Measurements from ENCODE around the gene PRR5L.

PRR5L gene

GRCh38 chr11:36380296-36381014 is 84.4 kb downstream of the PRR5L start:
- no peak for DNase-seq

DNA sequence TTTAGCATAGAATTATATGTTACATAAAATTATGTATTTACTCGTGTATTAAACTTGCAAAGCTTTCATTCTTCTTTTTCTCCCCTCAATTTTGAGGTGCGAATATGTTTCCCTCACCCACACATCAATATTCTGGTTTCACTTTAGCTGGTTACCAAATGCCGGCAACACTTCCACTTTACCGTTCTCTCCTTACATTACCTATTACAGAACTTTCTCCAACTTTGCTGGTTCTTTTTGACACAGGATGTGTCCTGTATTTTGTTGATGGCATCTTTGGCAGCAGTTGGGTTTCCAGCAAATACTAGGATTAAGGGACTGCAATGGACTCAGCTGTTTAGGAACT is 84.9 kb downstream of the PRR5L start:
- no peak for DNase-seq

DNA sequence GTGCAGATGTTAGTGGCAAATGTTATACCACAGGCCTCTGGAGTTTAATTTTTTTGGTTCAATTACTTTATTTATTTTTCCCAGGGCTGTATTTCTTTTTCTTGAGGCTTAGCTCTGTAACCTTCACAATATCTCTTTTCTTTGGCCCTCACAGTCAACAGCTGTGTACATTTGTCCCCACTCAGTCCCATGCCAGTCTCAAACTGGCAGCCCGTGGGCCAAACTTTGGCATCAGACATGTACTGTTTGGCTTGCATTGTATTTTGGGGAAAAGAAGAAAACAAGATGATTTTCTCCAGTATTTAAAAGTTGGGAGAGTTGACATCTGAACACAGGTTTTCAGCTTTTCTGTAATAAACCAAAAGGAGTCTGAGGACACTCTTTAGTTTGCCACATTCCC is 87.1 kb downstream of the PRR5L start:
- DNase-seq = no peak

DNA sequence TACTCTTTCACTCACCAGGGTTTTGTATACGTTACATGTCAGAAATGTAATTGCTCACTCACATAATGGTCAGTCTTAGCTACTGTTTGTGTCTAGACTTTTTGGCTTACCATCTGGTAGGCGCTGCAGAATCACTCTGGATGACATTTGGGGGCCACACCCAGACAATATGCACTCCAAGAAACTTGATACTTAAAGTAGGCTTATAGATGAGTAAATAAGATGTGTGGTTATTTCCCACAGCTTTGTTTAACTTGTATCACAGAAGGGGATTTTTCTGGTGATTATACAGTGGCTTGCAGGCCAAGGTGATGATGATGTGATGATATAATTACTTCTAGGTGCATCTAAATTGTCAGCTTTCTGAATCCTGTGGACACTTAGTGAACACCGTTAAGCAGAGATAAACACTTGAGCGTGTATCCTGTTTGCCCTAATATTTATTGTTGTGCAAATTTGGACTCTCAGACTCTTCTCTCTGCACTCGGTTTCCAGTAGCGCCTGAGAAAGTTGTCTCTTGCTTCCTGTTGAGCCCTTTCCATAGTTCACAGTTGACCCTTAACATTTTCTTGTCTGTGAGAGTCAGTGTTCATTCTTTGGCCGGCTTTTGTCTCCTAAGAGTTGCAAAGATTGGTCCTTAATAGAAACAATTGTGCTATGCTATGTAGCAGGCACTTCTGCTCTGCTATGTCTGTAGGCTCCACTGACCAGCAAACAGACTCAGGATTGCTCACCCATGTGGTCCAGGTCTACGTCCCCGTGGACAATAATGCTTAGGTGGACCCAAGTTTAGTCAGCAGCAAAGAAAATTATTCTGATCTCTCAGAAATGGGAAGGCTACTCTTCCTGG is 89.3 kb downstream of the PRR5L start:
- no peak for DNase-seq

- DNase-seq = no peak
Measured at GRCh38 chr11:36386411-36386810, 90.3 kb downstream of the PRR5L start.

- no peak for DNase-seq
Measured at GRCh38 chr11:36388071-36388470, 92.0 kb downstream of the PRR5L start.

GRCh38 chr11:36388951-36389350 is 92.9 kb downstream of the PRR5L start:
- DNase-seq = no peak

- no peak for DNase-seq
Measured at GRCh38 chr11:36389811-36390210, 93.7 kb downstream of the PRR5L start.

- no peak for DNase-seq
Measured at GRCh38 chr11:36390963-36391471, 94.9 kb downstream of the PRR5L start.

GRCh38 chr11:36392196-36392595 is 96.1 kb downstream of the PRR5L start:
- no peak for DNase-seq

DNA sequence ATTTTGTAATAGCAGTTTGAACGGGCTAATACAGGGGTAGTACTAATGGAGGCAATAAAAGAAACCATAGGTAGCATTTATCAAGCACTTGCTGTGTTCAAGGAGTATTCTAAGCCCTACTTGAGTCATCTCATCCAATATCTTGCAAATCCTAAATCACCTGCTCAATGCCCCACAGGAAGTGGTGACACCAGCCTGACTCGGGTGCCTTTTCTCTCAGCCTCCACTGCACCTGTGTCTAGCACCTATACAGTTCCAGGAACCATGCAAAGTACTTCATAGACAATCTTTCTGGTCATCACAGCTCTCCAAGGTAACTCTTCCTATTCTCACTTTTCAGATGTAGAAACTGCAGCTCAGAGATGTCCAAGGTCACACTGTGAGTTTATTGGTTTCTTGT is 98.0 kb downstream of the PRR5L start:
- DNase-seq = no peak

GRCh38 chr11:36394926-36395325 is 98.8 kb downstream of the PRR5L start:
- DNase-seq = no peak

DNA sequence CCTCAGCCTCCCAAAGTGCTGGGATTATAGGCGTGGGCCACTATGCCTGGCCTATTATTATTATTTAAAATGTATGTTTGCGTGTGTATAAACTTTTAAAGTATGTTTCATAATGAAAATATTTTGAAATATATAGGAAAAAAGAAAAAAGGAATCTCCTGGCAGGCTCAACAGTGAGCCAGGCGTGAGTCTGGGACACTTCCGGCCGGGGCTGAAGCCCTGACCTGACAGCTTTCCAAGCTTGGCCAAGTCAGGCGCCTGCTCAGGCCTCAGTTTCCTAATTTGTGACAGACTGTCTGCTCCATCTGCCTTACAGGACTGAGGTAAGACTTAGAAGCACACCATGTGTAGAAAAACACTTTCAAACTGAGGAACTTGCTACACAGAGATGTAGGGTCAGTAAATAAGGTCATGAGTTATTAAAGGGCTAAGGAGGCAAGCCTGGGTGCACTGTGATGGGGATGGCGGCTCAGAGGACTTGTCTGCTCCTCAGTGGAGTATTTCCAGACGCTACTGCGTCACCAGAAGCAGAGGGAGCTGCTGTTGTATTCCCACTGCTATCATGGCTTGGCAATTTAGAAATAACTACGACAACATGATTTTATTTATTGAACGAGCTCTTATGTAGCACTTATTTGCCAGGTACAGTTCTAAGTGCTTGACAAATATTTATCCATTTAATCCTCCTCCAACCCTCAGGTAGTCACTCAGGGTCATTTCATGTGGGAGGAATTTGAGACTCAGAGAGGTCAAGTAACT is 100.1 kb downstream of the PRR5L start:
- no peak for DNase-seq

DNA sequence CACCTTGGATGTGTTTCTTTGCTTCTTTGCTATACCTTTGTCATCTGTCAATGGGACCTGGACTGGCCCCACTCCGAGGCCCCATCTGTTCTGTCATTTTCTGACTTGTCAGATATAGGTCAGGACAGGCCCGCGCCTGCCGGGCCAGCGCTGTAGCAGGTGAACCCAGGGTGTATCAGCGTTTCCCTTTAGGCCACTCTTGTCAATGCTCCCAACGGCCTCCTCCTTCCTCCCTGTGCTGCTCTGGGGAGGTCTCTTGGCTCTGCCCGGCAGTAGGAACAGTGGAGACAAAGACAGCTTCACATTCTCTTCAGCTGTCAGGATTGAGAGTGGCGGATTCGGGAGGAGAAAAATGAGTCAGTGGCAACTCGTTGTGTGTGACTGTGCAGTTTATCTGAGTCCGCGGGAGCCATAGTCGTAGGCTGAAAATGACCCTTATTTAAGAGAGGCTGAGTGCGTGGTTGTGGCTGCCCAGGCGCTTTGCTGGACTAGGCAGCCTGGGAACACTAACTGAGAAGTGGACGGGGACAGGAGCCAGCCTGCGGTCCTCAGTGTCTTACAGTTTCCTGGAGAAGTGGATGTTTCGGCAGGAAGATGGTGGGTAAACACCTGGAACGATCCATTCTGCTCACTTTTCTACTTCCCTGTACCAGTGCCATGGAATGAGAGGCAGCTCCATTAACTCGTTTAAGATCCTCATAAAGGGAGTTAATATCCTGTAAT is 102.3 kb downstream of the PRR5L start:
- DNase-seq = no peak

- DNase-seq = no peak
Measured at GRCh38 chr11:36399236-36399635, 103.1 kb downstream of the PRR5L start.

- DNase-seq = no peak
Measured at GRCh38 chr11:36399745-36400144, 103.7 kb downstream of the PRR5L start.

GRCh38 chr11:36400766-36401455 is 104.8 kb downstream of the PRR5L start:
- no peak for DNase-seq

- DNase-seq = no peak
Measured at GRCh38 chr11:36402568-36403170, 106.6 kb downstream of the PRR5L start.

- DNase-seq = no peak
Measured at GRCh38 chr11:36403661-36404060, 107.6 kb downstream of the PRR5L start.

DNA sequence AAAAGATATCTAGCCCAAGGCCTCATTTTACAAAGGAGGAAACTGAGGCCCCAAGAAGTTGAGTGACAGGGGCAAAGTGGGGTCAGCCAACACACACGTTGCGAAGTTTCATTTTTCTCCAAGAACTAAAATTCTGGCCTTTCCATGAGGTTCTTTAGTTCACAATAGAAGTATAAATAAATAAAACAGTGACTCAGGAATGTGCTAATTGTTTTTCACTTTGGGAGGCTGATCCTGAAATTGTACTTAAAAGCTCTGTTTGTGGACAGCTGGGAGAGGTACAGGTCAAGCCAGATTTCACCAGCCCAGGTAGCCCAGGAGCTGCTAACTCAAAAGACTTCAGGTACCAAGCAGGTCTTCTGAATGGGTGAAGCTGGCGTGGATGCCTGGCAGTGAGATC is 108.7 kb downstream of the PRR5L start:
- no peak for DNase-seq

GRCh38 chr11:36405585-36406367 is 109.7 kb downstream of the PRR5L start:
- DNase-seq = no peak
